HepG2 (cell line): ENCODE measurements around the gene EPHA2. TPM values are rescaled to one million over a fixed set of nuclear protein-coding genes. Genes with fewer than 3 reads are reported as not detected.

Experiments used
- AKAP8 ChIP-seq: sonication (generic); formaldehyde crosslinking; IDR thresholded peaks from 2 replicates; pipeline ENCODE4 v1.5.1; 2020; ENCODE audit warnings: mild to moderate bottlenecking, missing genetic modification reagents
- ATM ChIP-seq: fragments of 450-650 bp; IDR thresholded peaks from 2 replicates; pipeline ENCODE4 v1.7.1; 2017; ENCODE audit warnings: mild to moderate bottlenecking, borderline replicate concordance
- HDAC1 ChIP-seq: sonication (generic); formaldehyde crosslinking; IDR thresholded peaks from 2 replicates; pipeline ENCODE4 v1.5.1; 2020; ENCODE audit warnings: mild to moderate bottlenecking, missing genetic modification reagents
- NKX3-1 ChIP-seq: sonication (generic); formaldehyde crosslinking; IDR thresholded peaks from 2 replicates; pipeline ENCODE4 v1.5.0; 2020; ENCODE audit warnings: missing genetic modification reagents
- POLR2A ChIP-seq, 2 experiments: IDR thresholded peaks; 2 replicates each; pipeline ENCODE4 v1.6.1; 2011; ENCODE audit warnings: low read depth in 2 of 2, low read length in 2 of 2, mild to moderate bottlenecking in 1 of 2, moderate library complexity in 1 of 2; ENCODE audit not compliant: insufficient read depth in 1 of 2
- RBFOX2 ChIP-seq: fragments of 200-400 bp; formaldehyde crosslinking; IDR thresholded peaks from 2 replicates; pipeline ENCODE4 v1.6.1; 2017; ENCODE audit warnings: low read depth, mild to moderate bottlenecking, low read length
- RXRA ChIP-seq: sonication (generic); formaldehyde crosslinking; IDR thresholded peaks from 2 replicates; pipeline ENCODE4 v1.5.1; 2020; ENCODE audit warnings: missing genetic modification reagents
- SIN3B ChIP-seq: fragments of 150-350 bp; IDR thresholded peaks from 2 replicates; pipeline ENCODE4 v1.6.1; 2014; ENCODE audit warnings: low read length
- ZC3H4 ChIP-seq: sonication (generic); formaldehyde crosslinking; IDR thresholded peaks from 2 replicates; pipeline ENCODE4 v1.4.0; 2020; ENCODE audit warnings: missing genetic modification reagents, borderline replicate concordance
- ZFP36 ChIP-seq: fragments of 150-350 bp; IDR thresholded peaks from 2 replicates; pipeline ENCODE4 v1.6.1; 2018; ENCODE audit warnings: borderline replicate concordance, low read length, low read depth; ENCODE audit not compliant: partially characterized antibody
- ZMYM3 ChIP-seq: sonication (generic); formaldehyde crosslinking; IDR thresholded peaks from 2 replicates; pipeline ENCODE4 v1.5.1; 2020; ENCODE audit warnings: mild to moderate bottlenecking, missing genetic modification reagents
- ZNF224 ChIP-seq: sonication (generic); formaldehyde crosslinking; IDR thresholded peaks from 2 replicates; pipeline ENCODE4 v1.5.0; 2020; ENCODE audit warnings: mild to moderate bottlenecking, missing genetic modification reagents
- ZNF292 ChIP-seq: sonication (generic); formaldehyde crosslinking; IDR thresholded peaks from 2 replicates; pipeline ENCODE4 v1.8.1; 2022; ENCODE audit warnings: mild to moderate bottlenecking, low read depth, missing genetic modification reagents, borderline replicate concordance
- ZNF382 ChIP-seq: sonication (generic); formaldehyde crosslinking; IDR thresholded peaks from 2 replicates; pipeline ENCODE4 v1.5.0; 2020; ENCODE audit warnings: missing genetic modification reagents, mild to moderate bottlenecking, borderline replicate concordance
- ZNF496 ChIP-seq: sonication (generic); formaldehyde crosslinking; IDR thresholded peaks from 2 replicates; pipeline ENCODE4 v1.8.1; 2023; ENCODE audit warnings: mild to moderate bottlenecking, moderate library complexity, missing genetic modification reagents; ENCODE audit not compliant: insufficient replicate concordance
- ZNF564 ChIP-seq: sonication (generic); formaldehyde crosslinking; IDR thresholded peaks from 2 replicates; pipeline ENCODE4 v1.8.1; 2023; ENCODE audit warnings: mild to moderate bottlenecking, missing genetic modification reagents
- polyA plus RNA-seq, 8 experiments: library from polyadenylated mRNA; depleted of rRNA in 3 of 8; stranded (reverse) in 7 of 8; unstranded in 1 of 8; fragments of >200 nt; fragmentation: Illumina TruSeq in 4 of 8; extraction: Trizol in 4 of 8; gene quantifications; 2 replicates each; pipeline versions ENCODE4 v1.2.1 to v1.2.3, GENCODE V29; 2011 to 2016; ENCODE audit warnings: low read depth in 4 of 8, missing spikeins in 1 of 8, mixed read lengths in 1 of 8; ENCODE audit not compliant: insufficient read depth in 1 of 8
- total RNA-seq, 5 experiments: library from RNA; depleted of rRNA; stranded (reverse); fragments of >200 nt; fragmentation: Illumina TruSeq; extraction: Trizol; gene quantifications; 2 replicates each; pipeline ENCODE4 v1.2.3, GENCODE V29; 2016; ENCODE audit warnings: low read depth in 1 of 5
- TF ChIP-seq, protein P1 (sequence below): IDR thresholded peaks from 2 replicates; pipeline ENCODE4 v1.6.1; 2012; ENCODE audit warnings: inconsistent platforms
- TF ChIP-seq, protein P2 (sequence below), 2 experiments: sonication (generic) in 1 of 2; formaldehyde crosslinking in 1 of 2; IDR thresholded peaks; 2 replicates each; pipeline versions ENCODE4 v1.4.0 to v1.6.1; 2018 to 2020; ENCODE audit warnings: missing genetic modification reagents in 2 of 2, borderline replicate concordance in 1 of 2, low read depth in 1 of 2, mild to moderate bottlenecking in 1 of 2, missing biosample characterization in 1 of 2
- TF ChIP-seq, protein P3 (sequence below): IDR thresholded peaks from 2 replicates; pipeline ENCODE4 v1.6.1; 2016
- TF ChIP-seq, protein P4 (sequence below): sonication (generic); formaldehyde crosslinking; IDR thresholded peaks from 2 replicates; pipeline ENCODE4 v1.4.0; 2020; ENCODE audit warnings: mild to moderate bottlenecking, low read depth, missing genetic modification reagents

EPHA2 gene
- total and polyA plus RNA-seq, 2 of the 13 experiments (the other 11 are each of a cell fraction or from before 2014, with no cell fraction given): 33.6 to 53.6 TPM

DNA sequence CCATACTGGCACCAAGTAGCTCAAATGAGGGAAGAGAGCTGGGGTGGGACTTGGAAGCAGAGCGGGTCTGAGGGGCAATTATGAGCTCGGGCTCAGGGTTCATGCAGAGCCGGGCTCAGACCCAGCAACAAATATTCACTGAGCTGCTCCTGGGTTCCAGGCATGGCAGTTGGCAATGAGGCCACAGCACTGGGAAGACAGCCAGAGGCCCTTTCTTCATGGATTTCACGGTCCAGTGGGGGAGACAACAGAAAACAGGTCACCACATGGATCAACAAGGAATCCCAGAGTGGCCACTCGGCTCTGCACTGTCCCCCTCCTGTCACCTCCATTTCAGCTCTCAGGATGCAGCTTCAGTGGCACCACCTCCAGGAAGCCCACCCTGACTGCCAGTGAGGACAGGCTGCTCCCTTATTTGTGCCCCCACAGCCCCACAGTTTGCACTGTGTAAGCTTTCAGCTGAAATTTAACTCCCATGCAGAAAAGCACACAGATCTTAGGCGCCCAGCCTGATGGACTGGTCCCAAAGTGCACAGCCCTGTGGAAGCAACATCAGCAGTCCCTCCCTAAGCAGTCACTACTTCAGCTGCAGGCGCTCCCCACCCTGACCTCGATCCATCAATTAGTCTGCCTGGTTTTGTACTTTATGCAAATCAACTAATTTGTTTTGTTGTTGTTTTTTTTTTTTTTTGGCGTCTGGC is 34.2 kb upstream of the EPHA2 start (continued):
- TF ChIP-seq, protein P1, sequence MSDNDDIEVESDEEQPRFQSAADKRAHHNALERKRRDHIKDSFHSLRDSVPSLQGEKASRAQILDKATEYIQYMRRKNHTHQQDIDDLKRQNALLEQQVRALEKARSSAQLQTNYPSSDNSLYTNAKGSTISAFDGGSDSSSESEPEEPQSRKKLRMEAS: no peak
- TF ChIP-seq ZC3H4 (CRISPR knock-in tag) (no peak), NKX3-1 (CRISPR knock-in tag) (no peak), ATM (no peak), POLR2A (IDR thresholded peaks at IDR 0.05; ENCODE audit: insufficient read depth in 1 of 2, low read depth in 2 of 2, low read length in 2 of 2) (no peak), RBFOX2 (no peak), HDAC1 (CRISPR knock-in tag) (no peak), RXRA (CRISPR knock-in tag) (0 out of 2 replicates have a peak, but pooled peaks have one; percentile 17), SIN3B (no peak), ZNF496 (no peak), ZNF224 (CRISPR knock-in tag) (no peak), ZNF382 (CRISPR knock-in tag) (no peak), ZNF564 (CRISPR knock-in tag) (no peak), ZNF292 (0 out of 2 replicates have a peak, but pooled peaks have one; percentile 35), ZMYM3 (peak; percentile 86), ZFP36 (peak; percentile 94), AKAP8 (no peak)
- TF ChIP-seq, protein P2, sequence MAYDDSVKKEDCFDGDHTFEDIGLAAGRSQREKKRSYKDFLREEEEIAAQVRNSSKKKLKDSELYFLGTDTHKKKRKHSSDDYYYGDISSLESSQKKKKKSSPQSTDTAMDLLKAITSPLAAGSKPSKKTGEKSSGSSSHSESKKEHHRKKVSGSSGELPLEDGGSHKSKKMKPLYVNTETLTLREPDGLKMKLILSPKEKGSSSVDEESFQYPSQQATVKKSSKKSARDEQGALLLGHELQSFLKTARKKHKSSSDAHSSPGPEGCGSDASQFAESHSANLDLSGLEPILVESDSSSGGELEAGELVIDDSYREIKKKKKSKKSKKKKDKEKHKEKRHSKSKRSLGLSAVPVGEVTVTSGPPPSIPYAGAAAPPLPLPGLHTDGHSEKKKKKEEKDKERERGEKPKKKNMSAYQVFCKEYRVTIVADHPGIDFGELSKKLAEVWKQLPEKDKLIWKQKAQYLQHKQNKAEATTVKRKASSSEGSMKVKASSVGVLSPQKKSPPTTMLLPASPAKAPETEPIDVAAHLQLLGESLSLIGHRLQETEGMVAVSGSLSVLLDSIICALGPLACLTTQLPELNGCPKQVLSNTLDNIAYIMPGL (CRISPR knock-in tag; IDR thresholded peaks at IDR 0.05; ENCODE audit: borderline replicate concordance in 1 of 2, low read depth in 1 of 2): no peak
- TF ChIP-seq, protein P3, sequence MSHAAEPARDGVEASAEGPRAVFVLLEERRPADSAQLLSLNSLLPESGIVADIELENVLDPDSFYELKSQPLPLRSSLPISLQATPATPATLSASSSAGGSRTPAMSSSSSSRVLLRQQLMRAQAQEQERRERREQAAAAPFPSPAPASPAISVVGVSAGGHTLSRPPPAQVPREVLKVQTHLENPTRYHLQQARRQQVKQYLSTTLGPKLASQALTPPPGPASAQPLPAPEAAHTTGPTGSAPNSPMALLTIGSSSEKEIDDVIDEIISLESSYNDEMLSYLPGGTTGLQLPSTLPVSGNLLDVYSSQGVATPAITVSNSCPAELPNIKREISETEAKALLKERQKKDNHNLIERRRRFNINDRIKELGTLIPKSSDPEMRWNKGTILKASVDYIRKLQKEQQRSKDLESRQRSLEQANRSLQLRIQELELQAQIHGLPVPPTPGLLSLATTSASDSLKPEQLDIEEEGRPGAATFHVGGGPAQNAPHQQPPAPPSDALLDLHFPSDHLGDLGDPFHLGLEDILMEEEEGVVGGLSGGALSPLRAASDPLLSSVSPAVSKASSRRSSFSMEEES: no peak
- TF ChIP-seq, protein P4, sequence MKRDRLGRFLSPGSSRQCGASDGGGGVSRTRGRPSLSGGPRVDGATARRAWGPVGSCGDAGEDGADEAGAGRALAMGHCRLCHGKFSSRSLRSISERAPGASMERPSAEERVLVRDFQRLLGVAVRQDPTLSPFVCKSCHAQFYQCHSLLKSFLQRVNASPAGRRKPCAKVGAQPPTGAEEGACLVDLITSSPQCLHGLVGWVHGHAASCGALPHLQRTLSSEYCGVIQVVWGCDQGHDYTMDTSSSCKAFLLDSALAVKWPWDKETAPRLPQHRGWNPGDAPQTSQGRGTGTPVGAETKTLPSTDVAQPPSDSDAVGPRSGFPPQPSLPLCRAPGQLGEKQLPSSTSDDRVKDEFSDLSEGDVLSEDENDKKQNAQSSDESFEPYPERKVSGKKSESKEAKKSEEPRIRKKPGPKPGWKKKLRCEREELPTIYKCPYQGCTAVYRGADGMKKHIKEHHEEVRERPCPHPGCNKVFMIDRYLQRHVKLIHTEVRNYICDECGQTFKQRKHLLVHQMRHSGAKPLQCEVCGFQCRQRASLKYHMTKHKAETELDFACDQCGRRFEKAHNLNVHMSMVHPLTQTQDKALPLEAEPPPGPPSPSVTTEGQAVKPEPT (CRISPR knock-in tag): no peak
